Neural cell (in vitro differentiated cells): ENCODE data around the gene IL21R.

ENCODE experiments used
- POLR2AphosphoS5 ChIP-seq: IDR thresholded peaks from 2 replicates; pipeline ENCODE4 v1.6.1; 2012
- REST ChIP-seq: IDR thresholded peaks from 2 replicates; pipeline ENCODE4 v1.6.1; 2012; ENCODE audit warnings: borderline replicate concordance
- TAF1 ChIP-seq: IDR thresholded peaks from 2 replicates; pipeline ENCODE4 v1.6.1; 2012; ENCODE audit warnings: low read depth
- TF ChIP-seq, protein P1 (sequence below): fragments of 450-650 bp; IDR thresholded peaks from 2 replicates; pipeline ENCODE4 v1.5.1; 2014; ENCODE audit warnings: antibody characterized with exemption, mild to moderate bottlenecking, moderate library complexity; ENCODE audit not compliant: poor library complexity, severe bottlenecking

DNA sequence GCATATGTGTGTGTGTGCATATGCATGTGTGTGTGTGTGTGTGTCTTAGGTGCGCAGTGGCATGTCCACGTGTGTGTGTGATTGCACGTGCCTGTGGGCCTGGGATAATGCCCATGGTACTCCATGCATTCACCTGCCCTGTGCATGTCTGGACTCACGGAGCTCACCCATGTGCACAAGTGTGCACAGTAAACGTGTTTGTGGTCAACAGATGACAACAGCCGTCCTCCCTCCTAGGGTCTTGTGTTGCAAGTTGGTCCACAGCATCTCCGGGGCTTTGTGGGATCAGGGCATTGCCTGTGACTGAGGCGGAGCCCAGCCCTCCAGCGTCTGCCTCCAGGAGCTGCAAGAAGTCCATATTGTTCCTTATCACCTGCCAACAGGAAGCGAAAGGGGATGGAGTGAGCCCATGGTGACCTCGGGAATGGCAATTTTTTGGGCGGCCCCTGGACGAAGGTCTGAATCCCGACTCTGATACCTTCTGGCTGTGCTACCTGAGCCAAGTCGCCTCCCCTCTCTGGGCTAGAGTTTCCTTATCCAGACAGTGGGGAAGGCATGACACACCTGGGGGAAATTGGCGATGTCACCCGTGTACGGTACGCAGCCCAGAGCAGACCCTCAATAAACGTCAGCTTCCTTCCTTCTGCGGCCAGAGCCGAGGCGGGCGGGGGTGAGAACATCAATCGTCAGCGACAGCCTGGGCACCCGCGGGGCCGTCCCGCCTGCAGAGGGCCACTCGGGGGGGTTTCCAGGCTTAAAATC lies 47.6 kb downstream of the IL21R start:
- no peak for TF ChIP-seq TAF1
- TF ChIP-seq, protein P1, sequence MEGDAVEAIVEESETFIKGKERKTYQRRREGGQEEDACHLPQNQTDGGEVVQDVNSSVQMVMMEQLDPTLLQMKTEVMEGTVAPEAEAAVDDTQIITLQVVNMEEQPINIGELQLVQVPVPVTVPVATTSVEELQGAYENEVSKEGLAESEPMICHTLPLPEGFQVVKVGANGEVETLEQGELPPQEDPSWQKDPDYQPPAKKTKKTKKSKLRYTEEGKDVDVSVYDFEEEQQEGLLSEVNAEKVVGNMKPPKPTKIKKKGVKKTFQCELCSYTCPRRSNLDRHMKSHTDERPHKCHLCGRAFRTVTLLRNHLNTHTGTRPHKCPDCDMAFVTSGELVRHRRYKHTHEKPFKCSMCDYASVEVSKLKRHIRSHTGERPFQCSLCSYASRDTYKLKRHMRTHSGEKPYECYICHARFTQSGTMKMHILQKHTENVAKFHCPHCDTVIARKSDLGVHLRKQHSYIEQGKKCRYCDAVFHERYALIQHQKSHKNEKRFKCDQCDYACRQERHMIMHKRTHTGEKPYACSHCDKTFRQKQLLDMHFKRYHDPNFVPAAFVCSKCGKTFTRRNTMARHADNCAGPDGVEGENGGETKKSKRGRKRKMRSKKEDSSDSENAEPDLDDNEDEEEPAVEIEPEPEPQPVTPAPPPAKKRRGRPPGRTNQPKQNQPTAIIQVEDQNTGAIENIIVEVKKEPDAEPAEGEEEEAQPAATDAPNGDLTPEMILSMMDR: no peak
- TF ChIP-seq POLR2AphosphoS5: no peak
- TF ChIP-seq REST: no peak
